HG03060 (cell line): Measurements from ENCODE around the gene IFITM10.
"Not testable (repeated sequence)": the region's sequence is repeated elsewhere in the genome, so short reads cannot be mapped to it uniquely, and the experiment has no call there.

ENCODE experiments used
- ATAC-seq: cut with Tn5 transposase; IDR thresholded peaks from one replicate; pipeline ENCODE4 v1.9.1; 2021; ENCODE audit warnings: low read depth, moderate number of reproducible peaks; ENCODE audit not compliant: unreplicated experiment

Gene IFITM10

DNA sequence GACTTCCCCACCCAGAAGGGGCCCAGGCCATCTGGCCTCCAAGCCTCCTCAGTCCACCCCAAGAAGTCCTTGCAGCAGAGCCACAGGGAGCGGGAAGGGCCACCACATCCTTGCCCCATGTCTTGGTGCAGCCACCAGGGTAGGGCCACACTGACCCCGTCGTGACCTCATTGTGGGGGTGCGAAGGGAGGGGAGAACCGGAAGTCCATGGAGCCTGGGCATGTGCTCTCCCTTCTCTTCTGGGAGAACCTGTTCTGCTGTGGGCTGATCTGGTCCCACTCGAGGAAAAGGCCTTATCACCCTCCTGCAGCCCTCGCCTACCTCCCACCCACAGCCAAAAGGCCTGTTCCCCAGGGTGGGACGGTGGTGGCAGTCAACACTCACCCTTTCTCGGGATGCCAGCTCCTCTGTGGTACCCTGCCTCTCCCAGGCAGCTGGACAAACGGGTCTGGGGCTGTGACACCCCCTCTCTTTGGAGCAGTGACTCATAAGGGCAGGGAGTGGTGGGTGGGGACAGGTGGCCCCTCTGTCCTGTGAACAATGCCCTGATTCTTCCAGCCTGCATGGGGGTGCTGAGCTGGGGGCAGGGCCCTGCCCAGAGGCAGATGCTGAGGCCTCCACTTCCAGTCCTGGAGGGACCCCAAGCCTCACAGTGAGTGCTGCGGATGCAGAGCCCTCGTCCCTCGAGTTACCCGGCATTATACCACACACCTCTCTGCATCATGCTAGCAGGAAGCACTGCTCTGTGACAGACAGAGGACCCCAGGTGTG lies 27.9 kb upstream of the IFITM10 start:
- ATAC-seq: no peak

DNA sequence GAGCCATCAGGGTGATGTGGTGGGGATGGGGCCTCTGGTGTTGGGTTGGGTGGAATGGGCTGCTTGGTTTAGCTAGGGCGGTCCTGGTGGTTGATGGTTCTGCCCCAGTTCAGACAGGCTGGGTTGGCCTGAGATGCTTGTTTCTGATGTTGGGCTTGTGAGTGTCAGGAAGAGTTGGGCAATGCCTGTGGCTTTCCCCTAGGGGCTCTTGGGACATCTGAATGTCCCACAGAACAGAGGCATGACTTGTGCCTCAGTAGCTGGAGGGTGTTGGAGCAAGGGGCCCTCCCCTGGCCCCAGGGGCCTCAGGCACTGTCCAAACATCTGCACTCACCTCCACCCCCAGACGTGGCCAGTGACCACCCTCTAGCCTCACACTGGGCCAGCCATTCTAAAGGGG lies 27.3 kb upstream of the IFITM10 start:
- ATAC-seq: no peak

DNA sequence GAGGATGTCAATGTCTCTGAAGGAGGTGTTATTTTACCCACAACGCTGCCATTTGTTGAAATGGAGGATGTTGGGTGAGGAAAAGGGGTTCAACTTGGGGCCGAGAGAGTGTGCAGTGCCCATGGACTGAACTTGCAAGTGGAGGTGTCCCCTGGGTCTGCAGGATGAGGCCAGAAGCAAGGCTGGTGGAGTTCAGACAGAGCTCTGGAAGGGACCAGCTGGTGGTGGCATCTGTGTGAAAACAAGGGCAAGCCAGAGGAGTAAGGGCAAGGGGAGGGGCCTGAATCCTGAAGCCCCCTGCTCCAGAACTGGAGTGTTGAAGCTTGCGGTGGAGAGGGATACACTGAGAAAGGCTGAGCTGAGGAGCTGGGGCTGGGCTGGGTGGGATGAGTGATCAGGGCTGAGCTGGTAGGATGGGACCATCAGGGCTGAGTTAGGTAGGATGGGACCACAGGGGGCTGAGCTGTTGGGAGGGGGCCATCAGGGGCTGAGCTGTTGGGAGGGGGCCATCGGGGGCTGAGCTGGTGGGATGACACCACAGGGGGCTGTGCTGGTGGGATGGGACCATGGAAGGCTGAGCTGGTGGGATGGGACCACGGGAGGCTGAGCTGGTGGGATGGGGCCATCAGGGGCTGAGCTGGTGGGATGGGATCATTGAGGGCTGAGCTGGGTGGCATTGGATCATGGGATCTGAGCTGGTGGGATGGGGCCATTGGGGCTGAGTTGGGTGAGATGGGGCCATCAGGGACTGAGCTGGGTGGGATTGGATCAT lies 26.7 kb upstream of the IFITM10 start:
- ATAC-seq: no peak

DNA sequence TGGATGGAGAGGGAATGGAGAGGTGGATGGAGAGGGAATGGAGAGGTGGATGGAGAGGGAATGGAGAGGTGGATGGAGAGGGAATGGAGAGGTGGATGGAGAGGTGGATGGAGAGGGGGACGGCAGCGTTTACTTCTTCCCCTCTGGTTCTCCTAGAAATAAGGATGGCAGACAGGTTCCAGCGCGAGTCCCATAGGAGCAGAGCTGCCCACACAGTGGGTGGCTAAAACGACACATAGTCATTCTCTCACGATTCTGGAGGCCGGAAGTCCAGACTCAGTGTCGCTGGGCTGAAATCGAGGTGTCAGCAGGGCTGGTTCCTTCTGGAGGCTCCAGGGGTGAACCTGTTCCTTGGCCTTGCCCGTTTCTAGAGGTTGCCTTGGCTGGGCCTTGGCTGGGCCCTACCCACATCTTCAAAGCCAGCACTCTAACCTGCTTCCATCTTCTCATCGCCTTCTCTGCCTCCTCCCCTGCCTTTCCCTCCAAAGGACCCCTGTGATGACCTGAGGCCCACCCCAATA lies 26.0 kb upstream of the IFITM10 start:
- no peak for ATAC-seq

DNA sequence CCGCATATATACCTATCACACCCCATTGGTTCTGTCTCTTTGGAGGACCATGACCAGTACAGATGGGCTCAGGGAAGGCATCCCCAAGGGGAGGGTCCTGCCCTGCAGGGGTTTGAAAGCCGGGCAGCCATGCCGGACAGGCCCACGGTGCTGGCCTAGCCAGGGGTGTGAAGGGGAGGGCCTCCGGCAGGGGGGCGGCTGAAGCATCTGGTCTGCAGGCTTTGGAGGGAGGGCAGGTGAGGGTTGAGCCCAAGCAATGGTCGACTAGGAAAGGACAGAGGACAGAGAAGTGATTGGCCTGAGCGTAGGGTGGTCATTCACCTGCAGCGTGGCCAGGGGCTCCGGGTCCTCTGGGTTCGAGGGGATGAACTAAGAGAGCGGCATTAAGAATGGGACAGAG lies 24.5 kb upstream of the IFITM10 start:
- ATAC-seq: no peak

DNA sequence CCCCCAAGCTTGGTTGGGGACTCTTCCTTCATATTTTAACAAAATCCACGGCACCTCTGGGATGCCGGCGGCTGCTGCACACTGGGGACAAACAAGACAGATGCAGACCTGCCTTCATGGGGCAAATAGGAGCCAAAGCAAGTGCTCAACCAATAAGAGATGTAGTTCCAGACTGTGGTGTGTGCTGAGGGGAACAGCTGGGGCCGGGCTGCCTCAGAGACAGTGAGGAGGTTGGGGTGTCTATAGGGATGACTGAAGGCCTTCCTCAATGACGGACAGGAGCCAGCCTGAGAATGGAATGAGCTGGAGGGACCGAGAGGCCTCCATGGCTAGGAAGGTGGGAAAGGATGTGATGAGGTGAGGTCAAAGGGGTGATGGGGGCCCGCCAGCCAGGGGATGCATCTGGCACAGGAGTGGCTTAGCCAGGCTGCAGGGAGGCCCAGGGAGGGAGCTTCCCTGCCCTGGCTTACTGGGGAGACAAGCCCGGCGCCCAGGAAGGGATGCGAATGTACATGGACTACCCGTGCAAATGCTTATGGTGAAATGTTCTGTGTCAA lies 23.7 kb upstream of the IFITM10 start:
- ATAC-seq: no peak

DNA sequence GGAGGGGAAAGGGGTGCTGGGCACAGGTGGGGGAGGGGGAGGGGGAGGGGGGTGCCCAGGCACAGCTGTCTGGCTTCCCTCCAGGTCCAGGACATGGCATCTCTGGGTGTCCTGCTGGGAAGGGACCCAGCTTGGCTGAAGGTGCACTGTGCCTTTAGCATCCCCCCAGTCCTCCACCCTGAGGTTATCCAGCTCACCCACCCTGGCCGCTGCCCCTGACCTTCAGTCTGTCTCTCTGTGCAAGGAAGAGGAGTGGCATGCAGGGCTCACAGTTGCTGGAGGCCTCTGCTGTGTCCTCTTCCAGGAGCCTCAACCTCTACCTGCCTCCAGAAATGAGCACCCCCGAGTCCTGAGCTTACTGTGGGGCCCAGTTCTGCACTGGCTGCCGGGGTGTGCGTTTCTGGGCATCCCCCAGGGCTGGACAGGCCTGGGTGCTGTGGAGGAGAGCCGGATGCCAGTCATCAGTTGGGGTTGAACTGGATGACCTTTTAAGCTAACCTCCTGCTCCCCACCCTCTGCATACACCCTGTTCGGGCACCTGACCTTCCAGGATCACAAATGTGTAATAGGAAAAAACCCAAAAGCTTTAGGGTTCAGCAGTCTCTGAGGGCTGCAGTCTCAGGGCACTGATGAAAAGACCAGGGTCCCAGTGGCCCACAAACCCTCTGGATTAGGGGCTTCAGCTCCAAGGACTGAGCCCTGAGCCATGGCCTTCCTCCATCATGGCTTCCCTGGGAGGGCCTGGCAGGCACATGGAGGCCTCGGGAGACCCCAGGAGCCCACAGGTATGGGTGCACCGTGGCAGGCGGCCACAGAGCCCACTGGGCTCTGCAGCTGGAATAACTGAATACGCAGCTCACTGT lies 23.0 kb upstream of the IFITM10 start:
- no peak for ATAC-seq

DNA sequence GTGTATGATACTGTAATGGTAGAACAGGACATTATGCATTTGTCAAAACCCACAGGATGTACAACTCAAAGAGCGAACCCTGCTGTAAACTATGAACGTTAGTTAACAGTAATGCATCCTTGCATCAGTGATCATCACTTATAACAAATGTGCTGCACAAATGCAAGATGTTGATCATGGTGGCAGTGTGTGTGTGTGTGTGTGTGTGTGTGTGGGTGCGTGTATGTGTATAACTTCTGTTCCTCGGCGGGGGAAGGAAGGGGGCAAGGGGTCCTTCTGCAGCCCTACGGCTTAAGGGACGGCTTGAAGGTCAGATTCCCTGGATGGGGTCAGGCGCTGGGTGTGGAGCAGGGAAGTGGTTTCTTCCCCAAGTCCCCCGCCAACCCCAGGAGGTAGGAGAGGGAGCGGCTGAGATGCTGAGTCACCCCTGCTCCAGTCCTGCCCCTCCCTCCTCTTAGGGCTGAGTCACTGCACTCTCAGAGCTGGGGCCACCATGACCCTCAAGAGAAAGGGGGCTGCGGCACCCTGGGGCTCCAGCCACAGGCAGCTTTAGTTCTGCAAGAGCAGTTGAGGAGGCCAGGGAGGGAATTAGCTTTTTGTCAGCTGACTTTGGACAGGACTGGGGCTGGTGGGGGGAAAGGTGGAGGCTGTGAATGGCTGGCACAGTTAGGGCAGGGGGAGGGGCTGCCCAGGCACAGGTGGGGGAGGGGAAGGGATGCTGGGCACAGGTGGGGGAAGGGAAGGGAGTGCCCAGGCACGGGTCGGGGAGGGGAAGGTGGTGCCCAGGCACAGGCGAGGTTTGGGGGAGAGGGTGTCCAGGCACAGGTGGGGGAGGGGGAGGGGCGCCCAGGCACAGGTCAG lies 22.1 kb upstream of the IFITM10 start:
- no peak for ATAC-seq

DNA sequence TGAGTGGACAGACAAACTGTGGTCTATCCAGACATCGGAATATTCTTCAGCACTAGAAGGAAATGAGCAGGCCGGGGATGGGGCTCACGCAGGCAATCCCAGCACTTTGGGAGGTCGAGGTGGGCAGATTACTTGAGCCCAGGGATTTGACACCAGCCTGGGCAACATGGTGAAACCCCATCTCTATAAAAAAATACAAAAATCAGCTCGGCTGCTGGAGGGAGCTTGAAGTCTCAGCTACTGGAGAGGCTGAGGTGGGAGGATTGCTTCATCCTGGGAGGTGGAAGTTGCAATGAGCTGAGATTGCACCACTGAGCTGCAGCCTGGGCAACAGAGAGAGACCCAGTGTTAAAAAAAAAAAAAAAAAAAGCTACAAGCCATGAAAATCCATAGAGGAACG lies 21.3 kb upstream of the IFITM10 start:
- ATAC-seq: no peak

DNA sequence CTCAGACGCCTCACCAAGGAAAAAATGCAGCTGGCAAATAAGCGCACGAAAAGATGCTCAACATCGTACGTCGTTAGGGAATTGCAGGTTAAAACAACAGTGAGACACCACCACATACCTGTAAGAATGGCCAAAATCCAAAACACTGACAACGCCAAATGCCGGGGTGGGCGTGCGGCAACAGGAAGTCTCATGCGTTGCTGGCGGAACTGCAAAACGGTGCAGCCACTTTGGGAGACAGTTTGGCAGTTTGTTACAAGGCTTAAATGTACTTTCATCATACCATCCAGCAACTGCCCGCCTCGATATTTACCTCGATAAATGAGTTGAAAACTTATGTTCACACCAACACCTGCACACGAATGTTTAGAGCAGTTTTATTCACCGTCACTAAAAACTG lies 20.9 kb upstream of the IFITM10 start:
- no peak for ATAC-seq

DNA sequence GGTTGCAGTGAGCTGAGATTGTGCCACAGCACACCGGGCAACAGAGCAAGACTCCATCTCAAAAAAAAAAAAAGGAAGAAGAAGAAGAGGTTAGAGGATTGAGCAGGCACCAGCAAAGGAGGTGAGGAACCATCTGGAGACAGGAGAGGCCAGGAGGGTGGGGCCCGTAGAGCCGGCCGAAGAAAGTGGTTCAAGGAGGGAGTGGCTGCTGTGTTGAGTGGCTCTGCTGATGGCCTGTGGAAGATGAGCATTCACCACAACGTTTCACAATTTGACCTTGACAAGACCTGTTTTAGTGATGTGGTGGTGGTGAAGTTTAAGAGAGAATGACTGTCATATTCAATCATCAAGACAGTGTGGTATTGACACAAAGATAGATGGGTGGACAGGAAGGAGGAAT lies 20.1 kb upstream of the IFITM10 start:
- ATAC-seq: no peak

DNA sequence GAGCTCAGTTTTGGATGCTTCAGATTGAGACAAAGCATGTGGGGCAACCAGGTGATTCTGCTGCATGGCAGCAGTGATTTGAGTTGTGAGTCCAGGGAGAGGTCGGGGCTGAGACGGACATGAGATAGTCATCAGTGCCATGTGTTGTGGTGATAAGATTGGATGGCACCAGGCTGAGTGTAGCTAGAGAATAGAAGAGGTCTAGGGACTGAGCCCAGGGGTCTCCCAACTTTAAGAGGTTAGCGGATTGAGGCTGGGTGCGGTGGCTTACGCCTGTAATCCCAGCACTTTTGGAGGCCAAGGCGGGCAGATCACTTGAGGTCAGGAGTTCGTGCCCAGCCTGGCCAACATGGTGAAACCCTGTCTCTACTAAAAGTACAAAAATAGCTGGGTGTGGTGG lies 19.7 kb upstream of the IFITM10 start:
- ATAC-seq: no peak

DNA sequence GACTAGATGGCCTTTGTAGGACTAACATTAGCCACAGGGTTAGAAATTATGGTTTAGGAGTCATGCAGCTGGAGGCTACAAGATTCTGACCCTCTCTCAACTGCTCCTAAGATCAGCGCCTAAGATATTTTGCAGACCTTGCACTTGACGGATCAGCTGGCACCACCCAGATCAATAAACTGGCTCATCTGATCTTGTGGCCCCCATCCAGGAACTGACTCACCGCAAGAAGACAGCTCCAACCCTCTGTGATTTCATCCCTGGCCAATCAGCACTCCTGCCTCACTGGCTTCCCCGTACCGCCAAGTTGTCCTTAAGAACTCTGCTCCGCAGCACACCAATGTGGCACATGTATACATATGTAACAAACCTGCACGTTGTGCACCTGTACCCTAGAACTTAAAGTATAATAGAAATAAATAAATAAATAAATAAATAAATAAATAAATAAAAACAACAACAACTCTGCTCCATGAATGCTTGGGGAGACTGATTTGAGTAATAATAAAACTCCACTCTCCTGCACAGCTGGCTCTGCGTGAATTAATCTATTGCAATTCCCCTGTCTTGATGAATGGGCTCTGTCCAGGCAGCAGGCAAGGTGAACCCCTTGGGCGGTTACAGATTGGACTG lies 19.0 kb upstream of the IFITM10 start:
- not testable (repeated sequence) for ATAC-seq

DNA sequence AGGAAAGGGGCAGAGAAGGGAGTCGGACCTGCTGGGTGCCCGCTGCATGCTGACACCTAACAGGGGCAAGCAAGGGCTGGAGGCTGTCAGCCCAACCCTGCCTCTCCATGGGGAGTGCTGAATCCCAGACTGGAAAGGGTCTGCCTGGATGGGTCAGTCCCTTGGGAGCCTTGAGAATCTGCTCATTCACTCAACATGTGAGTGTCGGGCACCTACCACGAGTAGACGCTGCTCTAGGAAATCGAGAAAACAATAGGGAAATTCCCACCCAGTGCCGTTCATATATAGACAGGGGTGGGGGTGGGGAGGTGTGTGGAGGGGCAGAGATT lies 17.7 kb upstream of the IFITM10 start:
- ATAC-seq: no peak

DNA sequence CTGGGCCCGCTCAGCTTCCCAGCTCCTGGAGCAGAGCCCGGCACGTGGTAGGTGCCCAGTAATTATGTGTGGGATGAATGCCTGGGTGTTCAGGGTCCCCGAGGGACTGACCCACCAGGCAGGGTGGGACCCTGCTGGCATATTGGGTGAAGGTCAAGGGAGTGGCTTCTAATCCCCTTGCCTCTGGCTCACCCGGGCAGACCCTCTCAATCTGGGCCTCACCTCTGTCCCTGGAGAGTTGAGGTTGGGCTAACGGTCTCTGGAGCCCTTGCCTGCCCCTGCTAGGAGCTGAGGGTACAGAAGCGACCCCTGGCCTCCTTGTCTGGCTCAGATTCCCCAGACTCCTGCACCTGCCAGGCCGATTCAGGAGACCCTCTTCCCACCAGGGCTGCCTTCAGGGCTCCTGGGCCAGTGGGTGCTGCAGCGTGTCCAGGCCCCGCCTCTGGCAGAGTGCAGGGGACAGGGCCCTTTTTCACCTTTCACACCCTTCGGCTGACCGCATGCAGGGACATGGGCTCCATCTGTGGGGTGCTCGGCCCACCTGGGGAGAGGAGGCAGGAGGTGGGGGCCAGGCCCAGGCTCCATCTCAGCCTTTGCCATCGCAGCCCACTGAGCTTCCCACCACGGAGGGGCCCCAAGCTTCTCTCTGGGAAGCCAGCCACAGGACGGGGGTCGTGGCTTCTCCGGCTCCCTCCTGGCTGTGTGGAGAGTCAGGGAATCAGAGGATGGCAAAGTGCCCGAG lies 17.2 kb upstream of the IFITM10 start:
- no peak for ATAC-seq

DNA sequence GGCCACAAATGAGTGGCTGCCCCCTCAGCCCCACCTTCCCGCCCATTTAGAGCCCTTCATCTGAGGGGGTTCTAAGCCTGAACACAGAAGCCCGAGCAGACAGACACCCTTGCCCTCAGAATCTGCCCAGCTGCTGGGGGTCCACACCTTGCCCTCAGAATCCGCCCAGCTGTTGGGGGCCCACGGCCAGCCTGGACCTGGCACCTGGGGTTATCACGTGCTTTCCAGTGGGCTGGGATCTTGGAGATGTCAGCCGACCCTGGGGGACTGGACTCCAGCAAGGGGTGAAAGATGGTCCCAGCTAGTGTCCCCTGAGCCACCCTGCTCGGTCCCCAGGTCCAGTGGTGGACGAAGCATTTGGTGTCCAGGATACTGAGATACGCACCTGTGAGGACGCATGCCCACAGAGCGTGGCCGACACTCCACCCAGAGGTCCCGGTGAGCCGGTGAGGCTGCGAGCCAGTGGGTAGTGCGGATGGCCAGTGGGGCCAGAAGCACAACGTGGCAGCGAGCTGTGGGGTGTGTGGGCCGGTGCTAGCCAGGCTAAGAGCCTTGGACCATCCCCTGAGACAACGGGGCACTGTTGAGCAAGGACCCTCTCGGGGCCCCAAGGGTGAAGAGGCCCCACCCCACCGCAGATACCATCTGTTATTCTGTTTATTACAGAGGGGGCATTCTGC lies 16.5 kb upstream of the IFITM10 start:
- ATAC-seq: no peak

DNA sequence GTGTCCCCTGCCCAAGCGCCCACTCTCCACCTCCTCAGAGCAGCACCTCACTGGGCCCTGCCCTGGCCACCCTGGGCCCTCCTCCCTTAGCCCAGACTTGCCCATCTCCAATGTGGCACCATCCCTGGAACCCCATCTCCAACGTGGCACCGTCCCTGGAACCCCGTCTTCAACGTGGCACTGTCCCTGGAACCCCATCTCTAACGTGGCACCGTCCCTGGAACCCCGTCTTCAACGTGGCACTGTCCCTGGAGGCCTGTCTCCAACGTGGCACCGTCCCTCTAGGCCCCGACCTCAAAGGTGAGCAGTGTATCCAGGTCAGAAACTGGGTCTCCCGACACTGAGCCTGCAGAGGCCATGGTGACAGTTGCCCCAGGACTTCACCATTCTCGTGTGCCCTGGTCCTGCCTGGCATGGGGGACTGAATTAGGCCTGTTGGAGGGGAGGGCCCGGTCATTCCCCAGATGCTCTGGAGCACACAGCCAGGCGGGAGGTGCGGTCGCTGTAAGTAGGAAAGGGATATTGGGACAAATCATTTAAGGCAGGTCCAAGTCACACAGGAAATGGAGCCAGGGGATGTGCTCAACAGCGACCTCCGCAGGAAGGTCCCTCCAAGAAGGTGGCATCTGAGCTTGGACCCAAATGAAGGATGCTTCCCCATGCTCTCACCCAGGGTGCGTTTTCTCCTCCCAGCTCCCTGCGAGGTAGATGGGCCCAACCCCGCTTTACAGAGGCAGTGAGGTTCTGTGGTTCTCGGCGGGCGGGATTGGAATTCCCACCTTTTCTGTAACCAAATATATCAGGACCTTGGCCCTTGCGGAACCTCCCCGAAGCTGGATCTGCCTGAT lies 15.7 kb upstream of the IFITM10 start:
- no peak for ATAC-seq
